Measurements from ENCODE around the gene EFEMP1.

EFEMP1 gene

GRCh38 chr2:55932843-55933242, 9.3 kb upstream of the EFEMP1 start:
- DNase-seq (ENCODE audit: low spot score) = no peak

DNA sequence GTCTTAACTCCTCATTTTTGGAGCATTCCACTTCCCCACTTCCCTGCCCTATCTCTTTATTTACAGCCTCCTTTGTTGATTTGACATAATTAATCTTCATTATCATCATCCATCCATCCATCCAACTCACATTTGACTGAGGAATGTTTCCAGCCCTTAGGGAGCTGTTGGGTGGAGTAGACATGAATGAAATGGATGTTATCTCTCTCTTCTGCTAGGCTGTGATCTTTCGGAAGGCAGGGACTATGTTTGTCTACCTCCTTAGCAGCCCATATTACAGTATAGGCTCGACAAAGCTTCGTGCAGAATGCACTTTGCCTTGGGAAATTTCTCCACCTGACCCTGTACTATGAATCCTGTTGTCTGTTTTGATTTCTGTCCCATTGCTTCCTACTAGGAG, 7.7 kb upstream of the EFEMP1 start:
- DNase-seq (ENCODE audit: low spot score) = no peak

- no peak for DNase-seq (ENCODE audit: low spot score)
Observed at GRCh38 chr2:55929476-55929875, 5.9 kb upstream of the EFEMP1 start.

DNA sequence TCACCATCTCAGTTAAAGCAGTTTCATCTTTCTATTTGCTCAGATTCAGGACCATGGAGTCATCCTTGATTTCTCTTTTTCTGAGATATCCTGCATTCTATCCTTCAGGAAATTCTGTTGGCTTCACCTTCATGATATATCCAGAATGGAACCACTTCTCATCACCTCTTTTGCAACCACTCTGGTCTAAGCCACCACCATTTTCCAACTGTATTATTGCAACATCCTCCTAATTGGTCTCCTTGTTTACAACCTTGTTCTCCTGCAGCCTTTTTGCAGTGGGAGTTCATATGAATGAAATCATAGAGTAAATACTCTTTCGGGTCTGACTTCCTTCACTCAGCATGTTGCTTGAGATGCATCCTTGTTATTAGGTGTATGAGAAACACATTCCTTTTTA, 3.4 kb upstream of the EFEMP1 start:
- no peak for DNase-seq (ENCODE audit: low spot score)

DNA sequence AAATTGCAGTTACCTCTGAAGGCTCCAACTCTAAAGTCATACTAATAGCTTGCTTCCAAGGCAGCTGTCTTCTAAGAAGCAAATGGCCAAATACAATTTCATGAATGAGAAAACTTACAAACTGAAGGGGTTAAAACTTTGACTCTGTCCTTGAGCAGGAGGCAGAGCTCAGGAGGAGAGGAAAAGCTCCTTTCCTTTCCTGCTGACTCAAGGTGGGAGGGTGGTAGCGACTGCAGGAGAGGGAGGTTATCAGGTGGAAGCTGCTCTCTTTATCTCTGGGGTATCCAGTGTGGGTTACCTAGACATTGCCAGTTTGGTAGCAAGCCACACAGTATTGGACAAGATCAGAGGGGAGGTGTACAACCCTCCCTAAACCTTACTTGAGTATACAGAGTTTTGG, 2.7 kb upstream of the EFEMP1 start:
- no peak for DNase-seq (ENCODE audit: low spot score)

DNA sequence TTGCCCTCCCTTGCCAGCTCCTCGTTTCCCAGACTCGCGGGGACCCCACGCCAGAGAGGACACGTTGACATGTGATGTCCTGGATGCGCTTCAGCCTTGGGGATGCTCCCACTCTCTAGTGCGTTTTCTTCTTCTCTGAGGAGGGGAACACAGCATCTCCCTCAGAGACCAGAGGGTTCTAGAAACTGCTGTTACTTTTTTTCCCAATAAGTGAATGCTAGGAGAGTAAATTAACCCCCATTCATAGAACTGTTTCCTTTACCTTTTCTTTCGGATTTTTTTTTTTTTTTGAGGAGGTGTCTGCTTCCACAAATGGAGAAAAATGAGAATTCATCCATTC, 370 bp upstream of the EFEMP1 start:
- DNase-seq (ENCODE audit: low spot score) = no peak

- DNase-seq (ENCODE audit: low spot score) = no peak
Observed at GRCh38 chr2:55922291-55922907, 1.2 kb downstream of the EFEMP1 start.

- DNase-seq (ENCODE audit: low spot score) = no peak
Observed at GRCh38 chr2:55919574-55919973, 4.0 kb downstream of the EFEMP1 start.

- no peak for DNase-seq (ENCODE audit: low spot score)
Observed at GRCh38 chr2:55918856-55919255, 4.7 kb downstream of the EFEMP1 start.

DNA sequence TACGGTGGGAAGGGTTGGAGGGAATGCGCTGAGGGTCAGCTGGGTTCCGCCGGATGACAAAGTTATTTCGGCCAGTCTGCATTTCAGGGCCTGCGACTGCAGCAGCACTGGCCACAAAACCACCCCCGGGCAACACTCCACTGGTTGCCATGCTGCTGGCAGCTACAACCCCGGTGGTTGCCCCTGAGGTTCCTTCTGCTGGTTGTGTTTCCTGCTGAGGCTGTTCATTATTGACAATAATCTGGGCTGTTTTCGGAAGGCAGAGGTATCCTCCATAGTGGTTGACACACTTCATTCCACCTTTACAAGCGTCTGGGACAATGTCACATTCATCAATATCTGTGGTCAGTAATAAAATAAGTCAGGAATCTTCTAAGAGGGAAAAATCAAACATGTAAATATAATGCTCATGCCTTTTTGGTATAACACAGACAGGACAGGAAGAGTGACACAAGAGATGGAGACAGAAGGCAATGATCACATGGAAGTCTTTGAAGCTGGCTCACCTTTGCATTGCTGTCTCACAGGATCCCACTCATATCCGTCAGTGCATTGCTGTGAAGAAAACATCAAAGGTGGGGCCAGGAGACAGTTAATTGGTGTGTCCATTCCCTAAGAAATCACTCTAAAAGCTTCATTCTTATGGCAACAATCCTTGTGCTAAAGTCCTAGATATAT, 5.7 kb downstream of the EFEMP1 start:
- DNase-seq (ENCODE audit: low spot score) = no peak

DNA sequence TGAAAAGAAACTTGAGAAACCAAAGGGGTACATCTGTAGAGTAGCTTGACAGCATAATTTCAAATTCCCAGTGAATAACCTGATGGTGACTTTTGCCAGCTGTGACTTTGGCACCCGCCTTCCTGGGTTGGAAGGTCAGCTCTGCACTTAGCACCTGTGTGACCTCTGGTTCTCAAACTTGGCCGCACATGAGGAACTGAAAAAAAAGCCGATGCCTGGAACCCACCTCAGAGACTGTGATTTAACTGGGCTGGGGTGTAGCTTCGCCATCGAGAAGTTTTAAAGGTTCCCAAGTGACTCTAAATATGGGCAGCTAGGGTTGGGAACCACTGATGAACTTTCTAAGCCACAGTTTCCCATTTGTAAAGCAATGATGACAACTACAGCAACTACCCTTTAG, 6.5 kb downstream of the EFEMP1 start:
- DNase-seq (ENCODE audit: low spot score) = no peak

DNA sequence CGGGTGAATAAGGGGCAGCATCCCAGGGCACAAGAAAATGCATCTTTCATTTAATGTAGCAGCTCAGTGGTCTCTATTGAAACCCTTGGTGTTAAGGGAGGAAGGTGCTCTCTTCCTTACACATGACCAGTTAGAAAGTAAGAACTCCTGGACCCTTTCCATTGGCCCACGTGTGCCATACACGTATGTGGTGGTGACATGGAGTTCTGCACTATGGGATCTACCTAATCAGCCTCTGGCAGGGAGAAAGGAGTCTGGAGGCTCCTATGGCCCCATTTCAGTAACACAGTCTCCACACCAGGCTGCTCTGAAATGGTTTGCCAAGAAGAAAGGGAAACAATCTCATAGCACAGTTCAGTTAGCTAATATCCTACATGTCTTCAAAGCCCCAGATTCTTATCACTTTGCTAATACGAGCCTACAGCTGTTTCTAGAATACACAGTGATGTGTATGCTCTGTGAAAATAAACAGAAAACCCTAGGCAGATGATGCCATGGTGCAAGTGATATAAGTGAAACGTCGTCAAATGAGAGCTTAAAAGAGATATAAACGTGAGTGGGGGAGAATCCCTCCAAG, 7.0 kb downstream of the EFEMP1 start:
- no peak for DNase-seq (ENCODE audit: low spot score)

DNA sequence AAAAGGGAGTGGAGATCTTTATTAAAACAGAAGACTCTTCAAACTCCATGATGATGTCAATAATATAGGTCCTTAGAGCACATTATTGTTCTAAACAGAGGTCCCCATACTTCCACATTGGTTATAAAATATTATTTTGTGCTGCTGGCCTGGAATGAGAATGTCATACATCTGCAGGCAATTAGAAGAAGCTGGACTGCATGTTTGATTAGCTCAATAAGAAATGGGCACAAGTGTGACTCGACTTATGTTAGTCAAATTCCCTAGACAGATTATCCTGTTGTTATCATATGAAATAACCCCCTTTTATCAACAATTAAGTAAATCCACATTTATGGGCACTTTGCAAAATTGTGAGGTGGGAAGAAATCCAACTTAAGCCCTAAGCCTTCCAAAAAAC, 8.8 kb downstream of the EFEMP1 start:
- DNase-seq (ENCODE audit: low spot score) = no peak

- no peak for DNase-seq (ENCODE audit: low spot score)
Observed at GRCh38 chr2:55912926-55913325, 10.7 kb downstream of the EFEMP1 start.

DNA sequence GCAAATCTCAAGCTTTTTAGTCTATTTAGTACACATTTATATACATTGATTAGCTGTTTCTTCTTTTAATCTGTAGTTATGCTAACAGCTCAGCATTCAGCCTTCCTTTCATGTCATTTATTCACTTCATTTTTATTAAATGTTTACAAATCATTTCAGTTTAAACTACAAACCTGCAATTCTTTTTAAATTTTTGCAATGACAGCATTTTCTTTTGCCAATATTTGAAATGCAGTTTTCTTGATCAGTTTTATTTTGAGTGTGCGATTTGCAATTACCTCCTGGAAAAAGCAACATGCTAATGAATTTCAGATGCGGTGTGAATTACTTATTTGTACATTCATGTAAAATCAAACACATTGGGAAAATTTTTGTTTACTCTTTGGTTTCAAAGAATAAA, 13.5 kb downstream of the EFEMP1 start:
- DNase-seq (ENCODE audit: low spot score) = no peak

- DNase-seq (ENCODE audit: low spot score) = no peak
Observed at GRCh38 chr2:55907686-55908085, 15.9 kb downstream of the EFEMP1 start.

- DNase-seq (ENCODE audit: low spot score) = no peak
Observed at GRCh38 chr2:55906993-55907392, 16.6 kb downstream of the EFEMP1 start.

DNA sequence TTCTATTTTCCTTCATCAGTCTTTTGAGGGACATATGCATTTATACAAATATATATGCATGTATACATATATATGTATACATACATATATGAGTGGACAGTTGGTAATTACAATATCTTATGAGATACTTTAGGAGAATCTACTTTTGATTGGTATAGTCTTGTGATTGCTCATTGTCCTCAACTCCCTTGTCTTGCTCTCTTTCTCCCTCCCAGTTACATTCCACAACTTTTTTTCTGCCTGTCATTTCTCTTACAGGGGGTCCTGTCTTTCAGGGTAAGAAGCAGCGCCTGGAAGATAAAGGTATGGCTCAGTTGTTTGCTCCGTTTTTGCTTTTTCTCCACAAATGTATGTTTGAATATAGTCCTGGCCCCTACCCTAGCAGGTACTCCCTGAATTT, 19.9 kb downstream of the EFEMP1 start:
- no peak for DNase-seq (ENCODE audit: low spot score)

DNA sequence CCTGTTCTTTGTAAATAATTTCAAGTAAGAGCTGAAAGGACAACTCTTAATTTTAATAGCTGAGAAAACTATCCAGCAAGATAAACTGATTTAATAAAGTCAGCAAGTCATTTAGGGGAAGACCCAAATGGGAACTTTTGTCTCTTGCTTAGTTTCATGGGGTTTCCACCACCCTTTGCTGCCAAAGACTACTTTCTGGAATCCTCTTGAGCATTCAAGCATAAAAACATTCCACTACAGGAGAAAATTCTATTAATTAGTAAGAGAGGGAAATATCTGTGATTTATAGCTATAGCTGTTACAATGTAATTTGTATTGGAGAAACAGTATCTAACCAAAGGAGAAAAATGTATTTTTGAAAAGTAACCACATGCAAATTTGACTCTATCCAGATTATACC, 20.6 kb downstream of the EFEMP1 start:
- no peak for DNase-seq (ENCODE audit: low spot score)

DNA sequence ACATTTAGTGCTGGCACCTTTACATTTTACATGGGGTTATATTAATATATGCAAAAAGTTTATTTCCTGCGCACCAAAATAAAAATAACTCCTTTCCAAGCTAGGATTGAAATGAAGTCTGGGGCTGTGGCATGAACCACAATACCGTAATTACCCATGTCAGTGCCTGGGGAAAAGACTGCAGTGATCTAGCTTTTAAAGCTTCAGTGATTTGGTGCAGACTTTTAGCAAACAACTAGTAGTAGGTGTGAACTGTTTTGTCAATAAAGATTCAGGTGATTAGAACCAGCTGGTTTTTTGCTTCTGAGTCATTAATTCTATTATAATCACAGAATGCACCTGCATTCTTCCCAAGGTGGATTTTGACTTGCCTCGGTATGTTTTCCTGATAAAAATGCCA, 21.2 kb downstream of the EFEMP1 start:
- DNase-seq (ENCODE audit: low spot score) = no peak

DNA sequence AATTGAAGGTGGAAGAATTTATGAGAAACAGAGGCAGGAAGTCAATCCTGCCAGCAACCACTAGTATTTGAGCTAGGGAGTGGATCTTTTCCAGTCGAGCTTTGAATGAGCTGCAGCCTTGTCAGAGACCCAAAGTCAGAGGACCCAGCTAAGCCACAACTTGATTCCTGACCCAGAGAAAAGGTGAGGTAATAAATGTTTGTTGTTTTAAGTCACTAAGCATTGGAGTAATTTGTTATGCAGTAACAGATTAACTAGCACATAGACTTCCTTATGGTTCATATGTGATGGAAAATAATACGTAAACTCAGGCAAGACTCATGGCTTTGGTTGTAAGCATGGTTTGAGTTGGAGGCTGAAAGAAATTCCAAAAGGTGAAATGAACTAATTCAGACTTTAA, 21.6 kb downstream of the EFEMP1 start:
- DNase-seq (ENCODE audit: low spot score) = no peak

DNA sequence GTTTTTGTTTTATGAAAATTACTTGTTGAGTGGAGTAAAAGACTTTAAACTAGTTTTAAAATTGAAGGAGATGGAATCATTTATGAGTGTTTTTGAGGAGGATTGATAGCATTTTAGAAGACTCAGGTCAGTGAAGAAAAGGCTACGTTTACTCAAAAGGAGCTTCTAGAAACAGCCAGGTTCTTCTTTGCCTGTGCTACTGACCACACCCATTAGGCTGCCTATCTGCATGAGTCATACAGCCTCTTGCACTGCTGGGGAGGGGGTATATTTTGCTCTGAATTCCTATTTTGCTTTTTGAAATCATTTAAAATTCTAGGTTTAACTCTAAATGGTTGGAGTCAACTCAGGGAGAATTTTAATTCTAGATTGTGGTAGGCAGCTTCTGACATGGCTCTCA, 22.3 kb downstream of the EFEMP1 start:
- peak; percentile 33 for DNase-seq (ENCODE audit: low spot score)

- DNase-seq (ENCODE audit: low spot score) = no peak
Observed at GRCh38 chr2:55899881-55900280, 23.7 kb downstream of the EFEMP1 start.
